Measurements from ENCODE around the gene CAPS.

DNA sequence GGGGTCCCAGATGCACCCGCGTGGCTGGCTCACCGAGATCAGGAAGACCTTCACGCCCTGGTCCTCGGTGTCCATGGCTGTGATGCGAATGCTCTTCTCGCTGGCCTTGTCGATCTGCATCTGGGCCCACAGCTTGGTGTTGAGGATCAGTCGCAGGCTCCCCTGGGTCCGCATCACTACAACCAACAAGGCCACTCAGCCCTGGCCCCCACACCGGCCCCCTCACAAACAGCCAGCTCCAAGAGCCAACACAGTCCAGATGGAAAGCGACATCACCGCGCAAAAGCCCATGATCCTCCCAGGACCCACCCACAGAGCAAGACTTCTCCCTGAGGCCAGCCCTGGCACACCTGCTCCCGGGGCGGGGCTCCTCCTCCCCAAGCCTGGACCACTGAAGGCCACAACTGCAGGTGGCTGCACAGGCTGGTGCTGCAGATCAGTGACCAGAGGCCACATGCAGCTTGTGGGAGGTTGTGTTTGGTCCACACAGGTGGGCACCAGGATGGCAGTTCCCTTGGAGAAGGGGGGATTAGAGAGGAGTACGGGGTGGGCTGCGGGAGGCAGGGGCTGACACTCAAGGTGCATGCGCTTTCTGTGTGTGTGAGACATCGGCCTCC is 4.5 kb downstream of the CAPS start:
- TF ChIP-seq, protein P1, sequence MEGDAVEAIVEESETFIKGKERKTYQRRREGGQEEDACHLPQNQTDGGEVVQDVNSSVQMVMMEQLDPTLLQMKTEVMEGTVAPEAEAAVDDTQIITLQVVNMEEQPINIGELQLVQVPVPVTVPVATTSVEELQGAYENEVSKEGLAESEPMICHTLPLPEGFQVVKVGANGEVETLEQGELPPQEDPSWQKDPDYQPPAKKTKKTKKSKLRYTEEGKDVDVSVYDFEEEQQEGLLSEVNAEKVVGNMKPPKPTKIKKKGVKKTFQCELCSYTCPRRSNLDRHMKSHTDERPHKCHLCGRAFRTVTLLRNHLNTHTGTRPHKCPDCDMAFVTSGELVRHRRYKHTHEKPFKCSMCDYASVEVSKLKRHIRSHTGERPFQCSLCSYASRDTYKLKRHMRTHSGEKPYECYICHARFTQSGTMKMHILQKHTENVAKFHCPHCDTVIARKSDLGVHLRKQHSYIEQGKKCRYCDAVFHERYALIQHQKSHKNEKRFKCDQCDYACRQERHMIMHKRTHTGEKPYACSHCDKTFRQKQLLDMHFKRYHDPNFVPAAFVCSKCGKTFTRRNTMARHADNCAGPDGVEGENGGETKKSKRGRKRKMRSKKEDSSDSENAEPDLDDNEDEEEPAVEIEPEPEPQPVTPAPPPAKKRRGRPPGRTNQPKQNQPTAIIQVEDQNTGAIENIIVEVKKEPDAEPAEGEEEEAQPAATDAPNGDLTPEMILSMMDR (IDR thresholded peaks at IDR 0.05) = no peak
- TF ChIP-seq ZSCAN18 (CRISPR knock-in tag; IDR thresholded peaks at IDR 0.05) = no peak
- TF ChIP-seq ZNF416 (CRISPR knock-in tag; IDR thresholded peaks at IDR 0.05) = no peak
- TF ChIP-seq, protein P2, sequence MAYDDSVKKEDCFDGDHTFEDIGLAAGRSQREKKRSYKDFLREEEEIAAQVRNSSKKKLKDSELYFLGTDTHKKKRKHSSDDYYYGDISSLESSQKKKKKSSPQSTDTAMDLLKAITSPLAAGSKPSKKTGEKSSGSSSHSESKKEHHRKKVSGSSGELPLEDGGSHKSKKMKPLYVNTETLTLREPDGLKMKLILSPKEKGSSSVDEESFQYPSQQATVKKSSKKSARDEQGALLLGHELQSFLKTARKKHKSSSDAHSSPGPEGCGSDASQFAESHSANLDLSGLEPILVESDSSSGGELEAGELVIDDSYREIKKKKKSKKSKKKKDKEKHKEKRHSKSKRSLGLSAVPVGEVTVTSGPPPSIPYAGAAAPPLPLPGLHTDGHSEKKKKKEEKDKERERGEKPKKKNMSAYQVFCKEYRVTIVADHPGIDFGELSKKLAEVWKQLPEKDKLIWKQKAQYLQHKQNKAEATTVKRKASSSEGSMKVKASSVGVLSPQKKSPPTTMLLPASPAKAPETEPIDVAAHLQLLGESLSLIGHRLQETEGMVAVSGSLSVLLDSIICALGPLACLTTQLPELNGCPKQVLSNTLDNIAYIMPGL (CRISPR knock-in tag; IDR thresholded peaks at IDR 0.05) = no peak
- TF ChIP-seq RELA (CRISPR knock-in tag; IDR thresholded peaks at IDR 0.05; ENCODE audit: borderline replicate concordance) = no peak
- no peak for TF ChIP-seq NR3C1 (CRISPR knock-in tag; conservative IDR thresholded peaks at IDR 0.05; ENCODE audit: low read depth)
- TF ChIP-seq NR1H2 (CRISPR knock-in tag; IDR thresholded peaks at IDR 0.05) = no peak
- TF ChIP-seq, protein P3, sequence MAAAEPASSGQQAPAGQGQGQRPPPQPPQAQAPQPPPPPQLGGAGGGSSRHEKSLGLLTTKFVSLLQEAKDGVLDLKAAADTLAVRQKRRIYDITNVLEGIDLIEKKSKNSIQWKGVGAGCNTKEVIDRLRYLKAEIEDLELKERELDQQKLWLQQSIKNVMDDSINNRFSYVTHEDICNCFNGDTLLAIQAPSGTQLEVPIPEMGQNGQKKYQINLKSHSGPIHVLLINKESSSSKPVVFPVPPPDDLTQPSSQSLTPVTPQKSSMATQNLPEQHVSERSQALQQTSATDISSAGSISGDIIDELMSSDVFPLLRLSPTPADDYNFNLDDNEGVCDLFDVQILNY (CRISPR knock-in tag; IDR thresholded peaks at IDR 0.05) = no peak
- TF ChIP-seq CREB1 (CRISPR knock-in tag; IDR thresholded peaks at IDR 0.05) = no peak
